DND-41 (cell line): Measurements from ENCODE around the gene RPRD2.

ENCODE experiments used
- CTCF ChIP-seq: IDR thresholded peaks from 2 replicates; pipeline ENCODE4 v1.5.1; 2012; ENCODE audit warnings: borderline replicate concordance, low read length, moderate library complexity, mild to moderate bottlenecking; ENCODE audit not compliant: poor library complexity, severe bottlenecking; ENCODE audit errors: extremely low read depth
- EZH2 ChIP-seq: IDR thresholded peaks from 3 replicates; pipeline ENCODE4 v1.6.1; 2012; ENCODE audit warnings: borderline replicate concordance, low read depth, mild to moderate bottlenecking, moderate library complexity, low read length, inconsistent platforms; ENCODE audit not compliant: severe bottlenecking

- TF ChIP-seq CTCF (no peak), EZH2 (no peak)
Observed at GRCh38 chr1:150521196-150521968, 157.4 kb downstream of the RPRD2 start.
